ENCODE results near the gene KCMF1. TPM values are rescaled to one million over a fixed set of nuclear protein-coding genes. Genes with fewer than 3 reads are reported as not detected.

The KCMF1 gene
- total and polyA plus RNA-seq, 4 donors = 10.5 to 45.4 (median 23.1) TPM

DNA sequence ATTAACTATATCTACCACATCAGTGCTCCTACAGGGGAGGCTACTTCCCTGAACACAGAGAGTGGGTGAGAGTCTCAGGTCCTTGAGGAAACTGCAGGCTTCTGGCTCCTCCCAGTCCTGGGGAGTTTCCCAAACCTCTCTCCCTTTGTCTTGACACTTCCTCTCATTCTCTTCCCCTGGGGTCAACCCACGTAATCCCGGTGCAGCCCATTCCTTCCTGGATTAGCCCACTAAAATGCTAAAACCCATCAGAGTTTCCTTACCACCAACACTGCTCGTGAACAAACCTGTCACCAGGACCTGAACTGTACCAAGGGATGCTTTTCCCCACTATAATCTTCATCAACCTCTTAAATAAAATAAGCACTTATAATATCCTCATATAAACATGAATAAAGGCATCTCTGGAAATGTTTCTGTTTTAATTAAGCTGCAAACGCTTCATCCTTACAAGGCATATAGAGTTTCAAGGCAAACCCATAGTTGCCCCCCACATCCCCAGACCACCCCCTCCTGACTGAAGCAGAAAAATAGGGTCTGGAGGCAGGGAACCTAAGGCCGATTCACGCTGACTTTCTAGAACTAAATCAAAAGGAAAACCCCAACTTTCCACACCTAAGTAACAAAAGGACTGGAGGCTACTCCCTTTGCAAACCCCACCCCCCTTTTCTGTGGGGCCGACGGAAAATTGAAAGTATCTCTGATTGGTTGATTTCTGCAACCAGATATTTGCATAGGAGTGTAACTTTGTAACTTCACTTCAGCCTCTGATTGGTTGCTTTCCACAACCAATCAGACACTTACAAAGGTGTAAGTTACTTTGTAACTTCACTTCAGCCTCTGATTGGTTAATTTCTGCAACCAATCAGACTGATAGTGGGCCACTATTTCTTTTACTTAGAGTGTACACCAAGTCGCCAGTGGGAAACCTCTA is 46.5 kb upstream of the KCMF1 start:
- no peaks in the 10 kb centered on the region for H3K36me3 ChIP-seq (ENCODE audit: control insufficient read depth in 4 of 4, insufficient read depth in 3 of 4, low read depth in 1 of 4, low read length in 3 of 4)
- H3K4me3 ChIP-seq (ENCODE audit: low read depth in 1 of 3, low read length in 3 of 3) = no peak overlapping the region
- H3K9ac ChIP-seq (ENCODE audit: low read depth in 1 of 2, low read length in 2 of 2) = no peak overlapping the region
- no peaks in the 10 kb centered on the region for H3K9me3 ChIP-seq (ENCODE audit: control insufficient read depth in 4 of 4, low read length in 3 of 4)
- WGBS = 64% methylated on average over 9 of the region's 9 CpGs
- no peak overlapping the region for H3K27ac ChIP-seq (ENCODE audit: low read depth in 1 of 2, low read length in 2 of 2)
- no peaks in the 10 kb centered on the region for H3K27me3 ChIP-seq (ENCODE audit: control insufficient read depth in 4 of 4, insufficient read depth in 4 of 4, low read length in 3 of 4)
- H3K4me1 ChIP-seq (ENCODE audit: control insufficient read depth in 4 of 4, insufficient read depth in 4 of 4, low read length in 3 of 4) = peaks cover 6 to 18% (median 12%) of the 10 kb centered on the region in 4 donors
- TF ChIP-seq GABPA (IDR thresholded peaks at IDR 0.05 in 1 of 2, conservative IDR thresholded peaks at IDR 0.05 in 1 of 2) (no peak), MAX (IDR thresholded peaks at IDR 0.05) (no peak), FOXA1 (IDR thresholded peaks at IDR 0.05) (no peak), FOXA2 (IDR thresholded peaks at IDR 0.05) (no peak), HNF4A (conservative IDR thresholded peaks at IDR 0.05) (no peak), SP1 (IDR thresholded peaks at IDR 0.05) (no peak), JUND (IDR thresholded peaks at IDR 0.05) (no peak), CTCF (IDR thresholded peaks at IDR 0.05; ENCODE audit: low read depth, low read length, missing input control) (no peak), YY1 (IDR thresholded peaks at IDR 0.05) (no peak), ATF3 (IDR thresholded peaks at IDR 0.05) (no peak), RAD21 (IDR thresholded peaks at IDR 0.05) (no peak), EGR1 (IDR thresholded peaks at IDR 0.05; ENCODE audit: low read depth in 2 of 2) (no peak), ZBTB33 (IDR thresholded peaks at IDR 0.05) (no peak), NR2F2 (IDR thresholded peaks at IDR 0.05) (no peak)
- no peak for DNase-seq (ENCODE audit: low spot score)

GRCh38 chr2:84925336-84925723 is 45.6 kb upstream of the KCMF1 start:
- no peak overlapping the region for H3K27ac ChIP-seq (ENCODE audit: low read depth in 1 of 2, low read length in 2 of 2)
- no peaks in the 10 kb centered on the region for H3K36me3 ChIP-seq (ENCODE audit: control insufficient read depth in 4 of 4, insufficient read depth in 3 of 4, low read depth in 1 of 4, low read length in 3 of 4)
- no peak for DNase-seq (ENCODE audit: low spot score)
- no peaks in the 10 kb centered on the region for H3K27me3 ChIP-seq (ENCODE audit: control insufficient read depth in 4 of 4, insufficient read depth in 4 of 4, low read length in 3 of 4)
- no peak overlapping the region for H3K9ac ChIP-seq (ENCODE audit: low read depth in 1 of 2, low read length in 2 of 2)
- H3K4me1 ChIP-seq (ENCODE audit: control insufficient read depth in 4 of 4, insufficient read depth in 4 of 4, low read length in 3 of 4) = peaks cover 4 to 18% (median 10%) of the 10 kb centered on the region in 4 donors
- no peak overlapping the region for H3K4me3 ChIP-seq (ENCODE audit: low read depth in 1 of 3, low read length in 3 of 3)
- 96% methylated on average over 2 of the region's 2 CpGs for WGBS
- H3K9me3 ChIP-seq (ENCODE audit: control insufficient read depth in 4 of 4, low read length in 3 of 4) = no peaks in the 10 kb centered on the region
- TF ChIP-seq EGR1 (IDR thresholded peaks at IDR 0.05; ENCODE audit: low read depth in 2 of 2) (no peak), YY1 (IDR thresholded peaks at IDR 0.05) (no peak), HNF4G (IDR thresholded peaks at IDR 0.05) (no peak), SP1 (IDR thresholded peaks at IDR 0.05) (no peak), ATF3 (IDR thresholded peaks at IDR 0.05) (no peak), HNF4A (conservative IDR thresholded peaks at IDR 0.05) (no peak), MAX (IDR thresholded peaks at IDR 0.05) (no peak), GABPA (IDR thresholded peaks at IDR 0.05 in 1 of 2, conservative IDR thresholded peaks at IDR 0.05 in 1 of 2) (no peak), TAF1 (conservative IDR thresholded peaks at IDR 0.05) (no peak), JUND (IDR thresholded peaks at IDR 0.05) (no peak), FOXA1 (IDR thresholded peaks at IDR 0.05) (no peak), FOXA2 (IDR thresholded peaks at IDR 0.05) (no peak), RXRA (IDR thresholded peaks at IDR 0.05) (no peak), NR2F2 (IDR thresholded peaks at IDR 0.05) (no peak), CTCF (IDR thresholded peaks at IDR 0.05; ENCODE audit: low read depth, low read length, missing input control) (no peak)
- TF ChIP-seq, protein P1, sequence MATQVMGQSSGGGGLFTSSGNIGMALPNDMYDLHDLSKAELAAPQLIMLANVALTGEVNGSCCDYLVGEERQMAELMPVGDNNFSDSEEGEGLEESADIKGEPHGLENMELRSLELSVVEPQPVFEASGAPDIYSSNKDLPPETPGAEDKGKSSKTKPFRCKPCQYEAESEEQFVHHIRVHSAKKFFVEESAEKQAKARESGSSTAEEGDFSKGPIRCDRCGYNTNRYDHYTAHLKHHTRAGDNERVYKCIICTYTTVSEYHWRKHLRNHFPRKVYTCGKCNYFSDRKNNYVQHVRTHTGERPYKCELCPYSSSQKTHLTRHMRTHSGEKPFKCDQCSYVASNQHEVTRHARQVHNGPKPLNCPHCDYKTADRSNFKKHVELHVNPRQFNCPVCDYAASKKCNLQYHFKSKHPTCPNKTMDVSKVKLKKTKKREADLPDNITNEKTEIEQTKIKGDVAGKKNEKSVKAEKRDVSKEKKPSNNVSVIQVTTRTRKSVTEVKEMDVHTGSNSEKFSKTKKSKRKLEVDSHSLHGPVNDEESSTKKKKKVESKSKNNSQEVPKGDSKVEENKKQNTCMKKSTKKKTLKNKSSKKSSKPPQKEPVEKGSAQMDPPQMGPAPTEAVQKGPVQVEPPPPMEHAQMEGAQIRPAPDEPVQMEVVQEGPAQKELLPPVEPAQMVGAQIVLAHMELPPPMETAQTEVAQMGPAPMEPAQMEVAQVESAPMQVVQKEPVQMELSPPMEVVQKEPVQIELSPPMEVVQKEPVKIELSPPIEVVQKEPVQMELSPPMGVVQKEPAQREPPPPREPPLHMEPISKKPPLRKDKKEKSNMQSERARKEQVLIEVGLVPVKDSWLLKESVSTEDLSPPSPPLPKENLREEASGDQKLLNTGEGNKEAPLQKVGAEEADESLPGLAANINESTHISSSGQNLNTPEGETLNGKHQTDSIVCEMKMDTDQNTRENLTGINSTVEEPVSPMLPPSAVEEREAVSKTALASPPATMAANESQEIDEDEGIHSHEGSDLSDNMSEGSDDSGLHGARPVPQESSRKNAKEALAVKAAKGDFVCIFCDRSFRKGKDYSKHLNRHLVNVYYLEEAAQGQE (IDR thresholded peaks at IDR 0.05) = no peak
